Activated CD8-positive, alpha-beta T cell treated with anti-CD3 and anti-CD28 coated beads, Interleukin-2, amount 10 ng/mL, durations not matched to agents 7 days and 5 days (primary cell): ENCODE results near the gene ANKRA2. TPM values are rescaled to one million over a fixed set of nuclear protein-coding genes. Genes with fewer than 3 reads are reported as not detected.
"Not testable (repeated sequence)": the region's sequence is repeated elsewhere in the genome, so short reads cannot be mapped to it uniquely, and the experiment has no call there.

Experiments
- ATAC-seq: fragments of 150-1000 bp; cut with Tn5 transposase; one replicate; pipeline ENCODE4 v1.10.0; 2021; ENCODE audit warnings: moderate library complexity
- CTCF ChIA-PET: fragments of 350-600 bp; sonication (Branson Sonifier 250); formaldehyde crosslinking; loops from one replicate; lab custom pipeline; 2021; ENCODE audit warnings: antibody characterized with exemption; lab: Charles Lee
- POLR2A ChIA-PET: fragments of 350-600 bp; sonication (Branson Sonifier 250); formaldehyde crosslinking; loops from one replicate; lab custom pipeline; 2021; ENCODE audit warnings: antibody characterized with exemption; lab: Charles Lee
- DNase-seq: peaks from one replicate; pipeline ENCODE4 v3.0.0-alpha.2; 2020
- H3K27ac Mint-ChIP-seq: one replicate; pipeline ENCODE4 v1.8.0; 2021; ENCODE audit warnings: mild to moderate bottlenecking, mixed read lengths
- H3K27me3 Mint-ChIP-seq: one replicate; pipeline ENCODE4 v1.8.0; 2021; ENCODE audit warnings: low read depth, mixed read lengths
- H3K36me3 Mint-ChIP-seq: one replicate; pipeline ENCODE4 v1.8.0; 2021; ENCODE audit warnings: low read depth, mixed read lengths
- H3K4me1 Mint-ChIP-seq: one replicate; pipeline ENCODE4 v1.8.0; 2021; ENCODE audit warnings: low read depth, mixed read lengths
- H3K4me3 Mint-ChIP-seq: one replicate; pipeline ENCODE4 v1.8.0; 2021; ENCODE audit warnings: mild to moderate bottlenecking, mixed read lengths
- H3K9me3 Mint-ChIP-seq: one replicate; pipeline ENCODE4 v1.8.0; 2022; ENCODE audit warnings: mixed read lengths; ENCODE audit not compliant: insufficient read depth
- total RNA-seq, 2 experiments: library from RNA; stranded (reverse); gene quantifications; one replicate each; pipeline ENCODE4 v1.2.3, GENCODE V29; 2021

ANKRA2 gene
- total RNA-seq, 2 experiments from 2014 or later: 12.4 to 13.4 TPM

- no peak overlapping the region for H3K27ac Mint-ChIP-seq
- ChIA-PET CTCF (interaction anchor here (1.1 to 2.2 kb wide), 3 partner anchors 10 to 75 kb away, joined by 3 to 11 read pairs (median 5); no protein-coding TSS in a partner anchor), POLR2A (interaction anchor here (0.6 to 1.8 kb wide), 2 partner anchors 26 to 28 kb away, joined by 4 read pairs; partner anchors contain the start of gene BTF3)
- H3K9me3 Mint-ChIP-seq: no peaks in the 10 kb centered on the region
- peaks cover 22% of the 10 kb centered on the region for H3K27me3 Mint-ChIP-seq
- H3K36me3 Mint-ChIP-seq: no peaks in the 10 kb centered on the region
- H3K4me3 Mint-ChIP-seq: no peak overlapping the region
- DNase-seq (no peak), ATAC-seq (no peak)
- no peaks in the 10 kb centered on the region for H3K4me1 Mint-ChIP-seq
Measured at GRCh38 chr5:73525606-73526203, 39.7 kb downstream of the ANKRA2 start.

GRCh38 chr5:73523861-73524260 lies 41.6 kb downstream of the ANKRA2 start:
- DNase-seq (no peak), ATAC-seq (no peak)
- no peak overlapping the region for H3K27ac Mint-ChIP-seq
- POLR2A ChIA-PET: interaction anchor here (1.8 kb wide), 1 partner anchor 26 kb away, joined by 4 read pairs; the partner anchor contains the start of gene BTF3
- H3K4me3 Mint-ChIP-seq: no peak overlapping the region
- H3K4me1 Mint-ChIP-seq: peaks cover 6% of the 10 kb centered on the region
- H3K36me3 Mint-ChIP-seq: no peaks in the 10 kb centered on the region
- CTCF ChIA-PET: interaction anchor here (7.6 kb wide), 1 partner anchor 13 kb away, joined by 81 read pairs; no protein-coding TSS in a partner anchor
- H3K27me3 Mint-ChIP-seq: peaks cover 7% of the 10 kb centered on the region
- no peaks in the 10 kb centered on the region for H3K9me3 Mint-ChIP-seq

- ChIA-PET POLR2A (interaction anchor here (1.1 kb wide), 1 partner anchor 42 kb away, joined by 3 read pairs; the partner anchor contains the start of genes ANKRA2 and UTP15), CTCF (interaction anchor here (1.6 to 7.6 kb wide), 2 partner anchors 13 to 270 kb away, joined by 5 to 81 read pairs; no protein-coding TSS in a partner anchor)
- ATAC-seq (no peak), DNase-seq (no peak)
- H3K36me3 Mint-ChIP-seq: no peaks in the 10 kb centered on the region
- H3K4me3 Mint-ChIP-seq: no peak overlapping the region
- H3K9me3 Mint-ChIP-seq: no peaks in the 10 kb centered on the region
- peaks cover 6% of the 10 kb centered on the region for H3K4me1 Mint-ChIP-seq
- peaks cover 3% of the 10 kb centered on the region for H3K27me3 Mint-ChIP-seq
- H3K27ac Mint-ChIP-seq: no peak overlapping the region
Measured at GRCh38 chr5:73522989-73523388, 42.5 kb downstream of the ANKRA2 start.

GRCh38 chr5:73519531-73520283 lies 45.7 kb downstream of the ANKRA2 start:
- ATAC-seq: peak; percentile 100
- Mint-ChIP-seq H3K4me1 (peaks cover 6% of the 10 kb centered on the region), H3K36me3 (no peaks in the 10 kb centered on the region), H3K9me3 (no peaks in the 10 kb centered on the region), H3K4me3 (peak overlapping the region; percentile 40), H3K27me3 (no peaks in the 10 kb centered on the region), H3K27ac (peak overlapping the region; percentile 54)
- POLR2A ChIA-PET: interaction anchor here (1.0 kb wide), 1 partner anchor 21 kb away, joined by 5 read pairs; the partner anchor contains the start of gene BTF3
- peak; percentile 86 for DNase-seq
- CTCF ChIA-PET: interaction anchor here (1.0 to 7.6 kb wide), 7 partner anchors 11 to 78 kb away, joined by 3 to 81 read pairs (median 6); partner anchors contain the start of genes ANKRA2 and UTP15

GRCh38 chr5:73515232-73515631 lies 50.2 kb downstream of the ANKRA2 start:
- ChIA-PET CTCF (interaction anchor here (1.1 to 1.2 kb wide), 2 partner anchors 20 to 22 kb away, joined by 3 to 5 read pairs; no protein-coding TSS in a partner anchor), POLR2A (interaction anchor here (2.0 kb wide), 1 partner anchor 17 kb away, joined by 8 read pairs; the partner anchor contains the start of gene BTF3)
- Mint-ChIP-seq H3K9me3 (no peaks in the 10 kb centered on the region), H3K27me3 (no peaks in the 10 kb centered on the region), H3K4me3 (no peak overlapping the region), H3K4me1 (peaks cover 6% of the 10 kb centered on the region), H3K36me3 (no peaks in the 10 kb centered on the region), H3K27ac (no peak overlapping the region)
- DNase-seq: no peak
- ATAC-seq: no peak

- no peaks in the 10 kb centered on the region for H3K9me3 Mint-ChIP-seq
- no peaks in the 10 kb centered on the region for H3K27me3 Mint-ChIP-seq
- no peak overlapping the region for H3K27ac Mint-ChIP-seq
- ATAC-seq (no peak), DNase-seq (no peak)
- peaks cover 3% of the 10 kb centered on the region for H3K4me1 Mint-ChIP-seq
- no peak overlapping the region for H3K4me3 Mint-ChIP-seq
- H3K36me3 Mint-ChIP-seq: no peaks in the 10 kb centered on the region
- ChIA-PET CTCF (no interaction called here), POLR2A (interaction anchor here (1.2 kb wide), 1 partner anchor 16 kb away, joined by 4 read pairs; the partner anchor contains the start of gene BTF3)
Measured at GRCh38 chr5:73514418-73514817, 51.0 kb downstream of the ANKRA2 start.

GRCh38 chr5:73513996-73514395 lies 51.4 kb downstream of the ANKRA2 start:
- no peaks in the 10 kb centered on the region for H3K9me3 Mint-ChIP-seq

GRCh38 chr5:73508521-73508920 lies 56.9 kb downstream of the ANKRA2 start:
- H3K4me1 Mint-ChIP-seq, H3K9me3 Mint-ChIP-seq, H3K27me3 Mint-ChIP-seq, H3K27ac Mint-ChIP-seq, DNase-seq, H3K4me3 Mint-ChIP-seq, POLR2A ChIA-PET: not testable (repeated sequence)
- CTCF ChIA-PET: interaction anchor here (1.9 kb wide), 1 partner anchor 29 kb away, joined by 5 read pairs; no protein-coding TSS in a partner anchor
- H3K36me3 Mint-ChIP-seq: peaks cover 32% of the 10 kb centered on the region
- ATAC-seq: peak; percentile 66

More at GRCh38 chr5:73513996-73514395, 51.4 kb downstream of the ANKRA2 start:
- Mint-ChIP-seq H3K36me3 (no peaks in the 10 kb centered on the region), H3K27ac (no peak overlapping the region), H3K4me3 (no peak overlapping the region), H3K27me3 (no peaks in the 10 kb centered on the region), H3K4me1 (no peaks in the 10 kb centered on the region)
- POLR2A ChIA-PET: interaction anchor here (1.2 kb wide), 1 partner anchor 16 kb away, joined by 4 read pairs; the partner anchor contains the start of gene BTF3
- CTCF ChIA-PET: no interaction called here
- no peak for ATAC-seq
- no peak for DNase-seq

- H3K27ac Mint-ChIP-seq: no peak overlapping the region
- CTCF ChIA-PET: interaction anchor here (1.4 to 1.9 kb wide), 3 partner anchors 8 to 30 kb away, joined by 4 to 8 read pairs (median 5); partner anchors contain the start of gene BTF3
- peaks cover 5% of the 10 kb centered on the region for H3K4me1 Mint-ChIP-seq
Measured at GRCh38 chr5:73507062-73507461, 58.4 kb downstream of the ANKRA2 start.

GRCh38 chr5:73506459-73506955 lies 58.9 kb downstream of the ANKRA2 start:
- ChIA-PET CTCF (interaction anchor here (1.7 kb wide), 1 partner anchor 13 kb away, joined by 8 read pairs; no protein-coding TSS in a partner anchor), POLR2A (interaction anchor here (1.5 kb wide), 1 partner anchor 8 kb away, joined by 8 read pairs; the partner anchor contains the start of gene BTF3)
- no peaks in the 10 kb centered on the region for H3K27me3 Mint-ChIP-seq
- peaks cover 45% of the 10 kb centered on the region for H3K36me3 Mint-ChIP-seq
- no peak overlapping the region for H3K27ac Mint-ChIP-seq
- H3K4me3 Mint-ChIP-seq: no peak overlapping the region
- ATAC-seq (no peak), DNase-seq (no peak)
- no peaks in the 10 kb centered on the region for H3K9me3 Mint-ChIP-seq
- peaks cover 5% of the 10 kb centered on the region for H3K4me1 Mint-ChIP-seq

More at GRCh38 chr5:73507062-73507461, 58.4 kb downstream of the ANKRA2 start:
- ATAC-seq: no peak
- H3K27me3 Mint-ChIP-seq: no peaks in the 10 kb centered on the region
- no peaks in the 10 kb centered on the region for H3K9me3 Mint-ChIP-seq
- H3K36me3 Mint-ChIP-seq: peaks cover 45% of the 10 kb centered on the region
- POLR2A ChIA-PET: interaction anchor here (1.5 kb wide), 1 partner anchor 9 kb away, joined by 8 read pairs; the partner anchor contains the start of gene BTF3
- DNase-seq: no peak
- no peak overlapping the region for H3K4me3 Mint-ChIP-seq
